ENCODE measurements around the gene ZNF317.

The ZNF317 gene

DNA sequence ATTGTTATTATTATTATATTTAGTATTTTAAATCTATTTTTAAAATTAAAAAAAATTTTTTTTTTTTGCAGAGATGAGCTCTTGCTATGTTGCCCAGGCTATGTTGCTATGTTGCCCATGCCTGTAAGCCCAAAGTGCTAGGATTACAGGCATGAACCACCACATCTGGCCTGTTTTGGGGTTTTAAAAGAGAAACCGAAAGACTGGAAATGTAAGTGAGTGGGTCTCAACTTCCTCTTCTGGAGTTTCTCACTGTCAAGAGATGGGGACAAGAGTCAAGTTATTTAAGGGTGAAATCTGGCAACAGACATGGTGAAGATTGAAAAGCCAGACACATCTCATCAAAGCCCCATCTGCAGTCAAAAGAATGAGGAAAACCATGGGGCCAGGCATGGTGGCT, 9.2 kb upstream of the ZNF317 start:
- no peak for TF ChIP-seq TAF1 (IDR thresholded peaks at IDR 0.05; ENCODE audit: low read depth)
- no peak for TF ChIP-seq TCF12 (IDR thresholded peaks at IDR 0.05; ENCODE audit: low read depth)

DNA sequence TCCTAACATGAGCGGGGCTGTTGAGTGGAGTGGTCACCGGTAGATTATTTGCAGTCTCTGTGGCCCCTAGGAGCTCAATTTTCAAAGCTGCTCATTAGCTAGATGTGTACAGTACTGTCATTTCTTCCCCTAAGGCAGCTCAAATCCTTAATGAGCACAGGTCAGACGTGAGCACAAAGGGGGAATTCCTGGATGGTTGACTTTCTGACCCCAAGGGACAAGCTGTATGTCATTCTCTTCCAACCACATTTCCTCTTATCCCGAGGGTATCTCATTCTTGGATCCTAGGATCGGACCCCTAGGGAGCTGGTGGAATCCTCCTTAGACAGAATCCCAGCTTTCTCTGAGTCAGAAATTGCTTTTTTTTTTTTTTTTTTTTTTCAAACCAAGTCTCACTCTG, 7.8 kb upstream of the ZNF317 start:
- TF ChIP-seq CREB1 (IDR thresholded peaks at IDR 0.05; ENCODE audit: low read depth) (no peak), ZBTB7A (IDR thresholded peaks at IDR 0.05; ENCODE audit: low read depth) (no peak), TEAD4 (IDR thresholded peaks at IDR 0.05) (no peak), EP300 (IDR thresholded peaks at IDR 0.05; ENCODE audit: borderline replicate concordance) (no peak), CEBPB (IDR thresholded peaks at IDR 0.05) (no peak), USF1 (IDR thresholded peaks at IDR 0.05) (no peak), TCF12 (IDR thresholded peaks at IDR 0.05; ENCODE audit: low read depth) (no peak), FOXM1 (IDR thresholded peaks at IDR 0.05; ENCODE audit: borderline replicate concordance, low read depth) (no peak), TAF1 (IDR thresholded peaks at IDR 0.05; ENCODE audit: low read depth) (no peak), YY1 (IDR thresholded peaks at IDR 0.05; ENCODE audit: low read depth) (no peak), NFIC (IDR thresholded peaks at IDR 0.05) (no peak), EGR1 (IDR thresholded peaks at IDR 0.05) (no peak), RAD21 (IDR thresholded peaks at IDR 0.05; ENCODE audit: low read depth) (no peak)
- TF ChIP-seq, protein P1, sequence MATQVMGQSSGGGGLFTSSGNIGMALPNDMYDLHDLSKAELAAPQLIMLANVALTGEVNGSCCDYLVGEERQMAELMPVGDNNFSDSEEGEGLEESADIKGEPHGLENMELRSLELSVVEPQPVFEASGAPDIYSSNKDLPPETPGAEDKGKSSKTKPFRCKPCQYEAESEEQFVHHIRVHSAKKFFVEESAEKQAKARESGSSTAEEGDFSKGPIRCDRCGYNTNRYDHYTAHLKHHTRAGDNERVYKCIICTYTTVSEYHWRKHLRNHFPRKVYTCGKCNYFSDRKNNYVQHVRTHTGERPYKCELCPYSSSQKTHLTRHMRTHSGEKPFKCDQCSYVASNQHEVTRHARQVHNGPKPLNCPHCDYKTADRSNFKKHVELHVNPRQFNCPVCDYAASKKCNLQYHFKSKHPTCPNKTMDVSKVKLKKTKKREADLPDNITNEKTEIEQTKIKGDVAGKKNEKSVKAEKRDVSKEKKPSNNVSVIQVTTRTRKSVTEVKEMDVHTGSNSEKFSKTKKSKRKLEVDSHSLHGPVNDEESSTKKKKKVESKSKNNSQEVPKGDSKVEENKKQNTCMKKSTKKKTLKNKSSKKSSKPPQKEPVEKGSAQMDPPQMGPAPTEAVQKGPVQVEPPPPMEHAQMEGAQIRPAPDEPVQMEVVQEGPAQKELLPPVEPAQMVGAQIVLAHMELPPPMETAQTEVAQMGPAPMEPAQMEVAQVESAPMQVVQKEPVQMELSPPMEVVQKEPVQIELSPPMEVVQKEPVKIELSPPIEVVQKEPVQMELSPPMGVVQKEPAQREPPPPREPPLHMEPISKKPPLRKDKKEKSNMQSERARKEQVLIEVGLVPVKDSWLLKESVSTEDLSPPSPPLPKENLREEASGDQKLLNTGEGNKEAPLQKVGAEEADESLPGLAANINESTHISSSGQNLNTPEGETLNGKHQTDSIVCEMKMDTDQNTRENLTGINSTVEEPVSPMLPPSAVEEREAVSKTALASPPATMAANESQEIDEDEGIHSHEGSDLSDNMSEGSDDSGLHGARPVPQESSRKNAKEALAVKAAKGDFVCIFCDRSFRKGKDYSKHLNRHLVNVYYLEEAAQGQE (IDR thresholded peaks at IDR 0.05; ENCODE audit: low read depth): no peak
- TF ChIP-seq, protein P2, sequence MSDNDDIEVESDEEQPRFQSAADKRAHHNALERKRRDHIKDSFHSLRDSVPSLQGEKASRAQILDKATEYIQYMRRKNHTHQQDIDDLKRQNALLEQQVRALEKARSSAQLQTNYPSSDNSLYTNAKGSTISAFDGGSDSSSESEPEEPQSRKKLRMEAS (IDR thresholded peaks at IDR 0.05): no peak

DNA sequence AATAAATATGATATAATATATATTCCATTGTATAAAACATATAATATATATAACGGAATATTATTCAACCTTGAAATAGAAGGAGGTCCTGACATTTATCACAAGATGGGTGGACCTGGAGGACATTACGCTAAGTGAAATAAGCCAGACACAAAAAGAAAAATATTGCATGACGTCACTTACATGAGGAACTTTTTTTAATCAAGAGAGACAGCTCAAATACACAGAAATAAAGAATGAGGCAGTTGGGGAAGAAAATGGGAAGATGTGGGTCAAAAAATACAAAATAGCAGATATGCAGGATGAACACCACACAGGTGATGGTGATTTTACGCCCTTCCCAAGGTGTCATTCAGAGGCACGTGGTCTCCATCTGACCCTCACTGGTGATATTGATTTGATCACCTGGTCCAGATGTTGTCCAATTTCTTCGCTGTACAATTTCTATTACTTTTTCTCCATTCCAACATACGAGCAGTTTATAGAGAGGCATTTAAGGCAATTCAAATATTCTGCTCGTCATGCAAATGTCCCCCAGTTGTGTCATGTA, 513 bp upstream of the ZNF317 start:
- peak; percentile 44; the same call in 1 of the 2 replicates for TF ChIP-seq USF1 (IDR thresholded peaks at IDR 0.05)
- TF ChIP-seq, protein P1 (IDR thresholded peaks at IDR 0.05; ENCODE audit: low read depth): no peak

DNA sequence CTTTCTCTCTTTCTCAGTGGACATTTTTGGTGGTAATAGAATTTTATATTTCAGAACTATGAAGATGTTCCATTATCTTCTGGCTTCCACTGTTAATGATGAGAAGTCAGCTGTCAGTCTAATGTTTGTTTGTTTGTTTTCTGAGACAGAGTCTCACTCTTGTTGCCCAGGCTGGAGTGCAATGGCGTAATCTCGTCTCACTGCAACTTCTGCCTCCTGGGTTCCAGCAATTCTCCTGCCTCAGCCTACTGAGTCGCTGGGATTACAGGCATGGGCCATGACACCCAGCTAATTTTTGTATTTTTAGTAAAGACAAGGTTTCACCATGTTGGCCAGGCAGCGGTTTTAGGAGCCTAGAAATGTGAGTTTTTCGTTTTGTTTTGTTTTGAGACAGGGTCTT, 4.7 kb downstream of the ZNF317 start:
- TF ChIP-seq ZBTB7A (IDR thresholded peaks at IDR 0.05; ENCODE audit: low read depth) (no peak), CEBPB (IDR thresholded peaks at IDR 0.05) (no peak), USF1 (IDR thresholded peaks at IDR 0.05) (no peak), YY1 (IDR thresholded peaks at IDR 0.05; ENCODE audit: low read depth) (no peak), EP300 (IDR thresholded peaks at IDR 0.05; ENCODE audit: borderline replicate concordance) (no peak), RAD21 (IDR thresholded peaks at IDR 0.05; ENCODE audit: low read depth) (no peak), EGR1 (IDR thresholded peaks at IDR 0.05) (no peak), FOXM1 (IDR thresholded peaks at IDR 0.05; ENCODE audit: borderline replicate concordance, low read depth) (no peak), TEAD4 (IDR thresholded peaks at IDR 0.05) (no peak), TCF12 (IDR thresholded peaks at IDR 0.05; ENCODE audit: low read depth) (no peak)
- TF ChIP-seq, protein P1 (IDR thresholded peaks at IDR 0.05; ENCODE audit: low read depth): no peak

DNA sequence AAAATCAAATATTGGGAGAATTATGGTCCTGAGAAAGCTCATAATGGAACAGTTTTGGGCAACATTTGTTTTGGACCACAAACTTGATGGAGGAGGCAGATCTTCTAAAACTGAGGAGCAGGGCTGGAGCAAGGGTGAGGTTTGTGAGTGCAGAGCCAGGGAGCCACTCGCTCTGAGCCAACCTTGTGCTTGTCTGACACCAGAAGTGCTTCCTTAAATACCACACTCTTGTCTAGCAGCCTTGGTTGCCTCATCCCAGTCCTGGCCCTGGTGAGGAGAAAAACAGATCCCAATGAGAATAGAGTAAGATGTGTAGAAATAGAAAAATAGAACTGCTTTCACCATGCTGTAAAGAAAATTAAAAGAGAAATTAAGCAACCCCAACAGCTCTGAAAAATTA, 6.7 kb downstream of the ZNF317 start:
- no peak for TF ChIP-seq CREB1 (IDR thresholded peaks at IDR 0.05; ENCODE audit: low read depth)
- no peak for TF ChIP-seq RAD21 (IDR thresholded peaks at IDR 0.05; ENCODE audit: low read depth)
- no peak for TF ChIP-seq EP300 (IDR thresholded peaks at IDR 0.05; ENCODE audit: borderline replicate concordance)
- TF ChIP-seq, protein P1 (IDR thresholded peaks at IDR 0.05; ENCODE audit: low read depth): no peak
- no peak for TF ChIP-seq CEBPB (IDR thresholded peaks at IDR 0.05)
- TF ChIP-seq ZBTB7A (IDR thresholded peaks at IDR 0.05; ENCODE audit: low read depth): no peak
- TF ChIP-seq FOXM1 (IDR thresholded peaks at IDR 0.05; ENCODE audit: borderline replicate concordance, low read depth): no peak
- TF ChIP-seq NFIC (IDR thresholded peaks at IDR 0.05): no peak
- no peak for TF ChIP-seq TEAD4 (IDR thresholded peaks at IDR 0.05)
- no peak for TF ChIP-seq TAF1 (IDR thresholded peaks at IDR 0.05; ENCODE audit: low read depth)
- TF ChIP-seq, protein P2 (IDR thresholded peaks at IDR 0.05): no peak
- TF ChIP-seq EGR1 (IDR thresholded peaks at IDR 0.05): no peak
- no peak for TF ChIP-seq YY1 (IDR thresholded peaks at IDR 0.05; ENCODE audit: low read depth)
- TF ChIP-seq TCF12 (IDR thresholded peaks at IDR 0.05; ENCODE audit: low read depth): no peak
- TF ChIP-seq USF1 (IDR thresholded peaks at IDR 0.05): no peak

Measured in Ishikawa (cell line).